ENCODE data around the gene RERE. TPM values are rescaled to one million over a fixed set of nuclear protein-coding genes. Genes with fewer than 3 reads are reported as not detected.
A peak's percentile ranks its signal among the peaks of the same experiment; 100 is the strongest.

RERE gene
- total and polyA plus RNA-seq, 7 donors: 38.8 to 308 (median 99.7) TPM

DNA sequence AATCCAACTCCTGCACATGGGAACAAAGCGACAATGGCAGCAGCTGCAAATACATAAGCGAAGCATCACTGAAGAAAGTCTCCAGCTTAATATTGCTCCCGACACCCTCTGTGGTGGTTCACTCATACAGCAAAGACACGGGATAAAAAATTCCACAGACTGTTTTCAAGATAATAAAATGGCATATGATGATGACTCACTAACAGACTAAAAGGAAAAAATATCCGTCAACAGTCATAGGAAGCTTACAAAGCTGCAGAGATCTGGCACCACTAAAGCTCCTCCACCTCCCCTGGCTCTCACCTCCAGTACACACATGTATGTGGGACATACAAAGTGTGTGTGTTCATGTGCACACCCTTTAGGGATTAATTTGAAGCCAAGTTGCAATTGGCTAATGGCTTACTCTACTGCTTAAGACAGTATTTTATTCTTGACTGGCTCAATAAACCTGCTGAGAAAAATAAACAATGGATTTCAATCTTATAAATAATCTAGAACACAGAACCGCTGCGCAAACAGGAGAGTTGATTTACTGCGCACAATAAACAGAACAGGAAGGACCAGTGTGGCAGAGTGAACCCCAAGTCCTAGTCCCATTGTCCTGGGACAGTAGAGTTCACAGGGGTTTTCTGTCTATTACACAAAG, 405.1 kb downstream of the RERE start:
- Histone ChIP-seq H3K36me3 (ENCODE audit: insufficient read depth in 1 of 2, low read depth in 1 of 2) (peaks cover 2 to 11% of the 10 kb centered on the region in 2 donors), H3K9me3 (no peaks in the 10 kb centered on the region), H3K4me1 (peaks cover 91% of the 10 kb centered on the region), H3K27ac (peak overlapping the region; percentile 98), H3K4me3 (peak overlapping the region; percentile 1), H3K27me3 (ENCODE audit: insufficient read depth in 3 of 3, low read length in 2 of 3) (no peaks in the 10 kb centered on the region)
- ATAC-seq (peak; percentile 53 to 82 (median 76)), DNase-seq (no peak)
- 41 to 45% (median 44%) methylated on average over 8 of the region's 8 CpGs for WGBS, 3 donors
- intact Hi-C loops (cut with DNase I): no loop called here
- TF ChIP-seq CTCF (IDR thresholded peaks at IDR 0.05): no peak

DNA sequence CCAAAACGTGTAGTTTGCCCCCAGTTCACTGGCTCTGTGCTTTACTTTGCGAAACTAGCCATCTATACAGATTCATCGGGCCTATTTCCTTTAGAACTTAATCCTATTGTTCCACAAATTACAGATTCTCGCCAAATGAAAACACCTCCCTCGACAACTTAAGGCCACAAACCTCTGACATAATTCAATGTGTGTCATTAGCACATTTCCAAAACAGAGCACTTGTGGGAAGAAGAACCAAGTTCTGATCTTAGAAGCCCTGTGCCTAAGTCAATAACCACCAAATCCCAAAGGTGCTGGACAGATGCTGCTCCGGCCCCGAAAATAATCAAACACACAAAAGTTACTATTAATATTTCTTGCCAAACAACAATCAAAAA, 405.6 kb downstream of the RERE start:
- intact Hi-C loops (cut with DNase I): no loop called here
- H3K27me3 ChIP-seq (ENCODE audit: insufficient read depth in 3 of 3, low read length in 2 of 3): no peaks in the 10 kb centered on the region
- peak overlapping the region; percentile 98 for H3K27ac ChIP-seq
- H3K9me3 ChIP-seq: no peaks in the 10 kb centered on the region
- H3K4me1 ChIP-seq: peaks cover 92% of the 10 kb centered on the region
- H3K36me3 ChIP-seq (ENCODE audit: insufficient read depth in 1 of 2, low read depth in 1 of 2): peaks cover 2 to 11% of the 10 kb centered on the region in 2 donors
- peak in 1 of 4 donors; percentile 1 for ATAC-seq
- peak overlapping the region; percentile 1 for H3K4me3 ChIP-seq
- WGBS, 3 donors: 29 to 37% (median 31%) methylated on average over 7 of the region's 7 CpGs
- no peak for TF ChIP-seq CTCF (IDR thresholded peaks at IDR 0.05)
- no peak for DNase-seq

DNA sequence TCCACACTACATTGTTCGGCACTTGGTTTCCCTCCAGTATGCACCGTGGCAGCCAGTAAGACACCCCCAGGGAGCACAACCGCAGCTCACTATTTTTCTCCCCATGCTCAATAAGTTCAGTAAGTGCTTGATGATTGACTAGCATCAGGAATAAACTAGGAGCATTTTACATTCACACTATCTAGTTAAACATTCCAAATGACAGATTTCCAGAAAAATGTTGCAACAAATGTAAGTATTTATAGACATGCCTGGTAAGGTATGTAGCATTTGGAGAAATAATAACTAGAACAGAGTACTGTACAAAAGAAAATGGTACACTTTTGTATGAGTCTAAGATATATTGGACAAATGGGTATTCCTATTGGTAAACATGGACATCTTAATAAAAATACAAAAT, 406.6 kb downstream of the RERE start:
- peaks cover 2 to 11% of the 10 kb centered on the region in 2 donors for H3K36me3 ChIP-seq (ENCODE audit: insufficient read depth in 1 of 2, low read depth in 1 of 2)
- intact Hi-C loops (cut with DNase I): no loop called here
- no peak for ATAC-seq
- no peaks in the 10 kb centered on the region for H3K27me3 ChIP-seq (ENCODE audit: insufficient read depth in 3 of 3, low read length in 2 of 3)
- peaks cover 90% of the 10 kb centered on the region for H3K4me1 ChIP-seq
- no peak overlapping the region for H3K4me3 ChIP-seq
- H3K27ac ChIP-seq: peak overlapping the region; percentile 98
- no peak for TF ChIP-seq CTCF (IDR thresholded peaks at IDR 0.05)
- no peaks in the 10 kb centered on the region for H3K9me3 ChIP-seq
- WGBS, 3 donors: 28 to 48% (median 30%) methylated on average over 3 of the region's 3 CpGs
- DNase-seq: no peak

- Histone ChIP-seq H3K27me3 (ENCODE audit: insufficient read depth in 3 of 3, low read length in 2 of 3) (no peaks in the 10 kb centered on the region), H3K36me3 (ENCODE audit: insufficient read depth in 1 of 2, low read depth in 1 of 2) (peaks cover 0 to 12% of the 10 kb centered on the region in 2 donors), H3K4me1 (peaks cover 78% of the 10 kb centered on the region), H3K4me3 (peak overlapping the region; percentile 22), H3K9me3 (no peaks in the 10 kb centered on the region), H3K27ac (peak overlapping the region; percentile 98)
- DNase-seq: no peak
- TF ChIP-seq CTCF (IDR thresholded peaks at IDR 0.05): no peak
- no peak for ATAC-seq
- 58 to 68% (median 65%) methylated on average over 3 of the region's 3 CpGs for WGBS, 3 donors
- intact Hi-C loops (cut with DNase I): no loop called here
Measured at GRCh38 chr1:8409606-8410005, 407.8 kb downstream of the RERE start.

DNA sequence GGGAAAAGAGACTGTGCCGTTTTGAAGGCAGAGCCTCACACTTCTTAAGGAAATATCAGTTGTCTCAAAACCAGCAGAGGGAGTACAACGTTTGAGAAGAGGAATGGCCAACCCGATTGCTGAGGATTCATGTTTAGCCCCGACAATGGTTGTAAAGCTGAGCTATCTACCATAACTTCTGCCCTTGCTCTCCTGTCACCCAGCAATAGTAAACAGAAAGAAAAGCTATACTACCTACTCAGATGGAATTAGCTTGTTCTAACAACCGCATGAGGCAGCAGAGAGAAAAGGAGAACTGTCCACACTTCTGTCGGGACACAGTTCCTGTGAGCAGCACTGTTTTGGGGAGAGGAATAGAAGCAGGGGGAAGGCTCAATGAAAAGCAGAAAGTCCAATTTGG, 408.3 kb downstream of the RERE start:
- TF ChIP-seq CTCF (IDR thresholded peaks at IDR 0.05): peak; percentile 49
- DNase-seq (no peak), ATAC-seq (peak; percentile 48 to 57 (median 54))
- intact Hi-C loops (cut with DNase I): no loop called here
- peak overlapping the region; percentile 98 for H3K27ac ChIP-seq
- no peaks in the 10 kb centered on the region for H3K27me3 ChIP-seq (ENCODE audit: insufficient read depth in 3 of 3, low read length in 2 of 3)
- peaks cover 74% of the 10 kb centered on the region for H3K4me1 ChIP-seq
- H3K4me3 ChIP-seq: peak overlapping the region; percentile 22
- WGBS, 3 donors: 2 to 3% (median 2%) methylated on average over 6 of the region's 6 CpGs
- no peaks in the 10 kb centered on the region for H3K9me3 ChIP-seq
- H3K36me3 ChIP-seq (ENCODE audit: insufficient read depth in 1 of 2, low read depth in 1 of 2): peaks cover 0 to 10% of the 10 kb centered on the region in 2 donors
